Breast epithelium (tissue), 4 donors: Measurements from ENCODE around the gene NR5A1. TPM values are rescaled to one million over a fixed set of nuclear protein-coding genes. Genes with fewer than 3 reads are reported as not detected.

Experiments used
- DNase-seq, 2 donors: peaks; one replicate each; pipeline ENCODE4 v3.0.0-alpha.2; 2019; ENCODE audit warnings: low spot score in 2 of 2
- H3K27ac ChIP-seq, 2 donors: fragments of 200-600 bp; sonication (generic) in 1 of 2; one replicate each; pipeline ENCODE4 v1.5.1; 2016 to 2019; ENCODE audit warnings: mild to moderate bottlenecking in 1 of 2
- H3K27me3 ChIP-seq, 2 donors: fragments of 200-600 bp; sonication (generic) in 1 of 2; one replicate each; pipeline versions ENCODE4 v1.5.1 to v1.6.0; 2017 to 2019; ENCODE audit warnings: control low read depth in 1 of 2, mild to moderate bottlenecking in 1 of 2
- H3K36me3 ChIP-seq: fragments of 200-600 bp; one replicate; pipeline ENCODE4 v1.5.1; 2019
- H3K4me1 ChIP-seq, 2 donors: fragments of 200-600 bp; sonication (generic); one replicate each; pipeline ENCODE4 v1.5.1; 2016 to 2019; ENCODE audit warnings: control low read depth in 1 of 2
- H3K4me3 ChIP-seq, 3 donors: fragments of 200-600 bp; sonication (generic); 1 replicate in 2 of 3; 2 replicates in 1 of 3; pipeline ENCODE4 v1.5.1; 2016 to 2019; ENCODE audit warnings: mild to moderate bottlenecking in 3 of 3, moderate library complexity in 2 of 3
- H3K9me3 ChIP-seq, 2 donors: fragments of 200-600 bp; sonication (generic) in 1 of 2; one replicate each; pipeline ENCODE4 v1.5.1; 2016 to 2019; ENCODE audit warnings: control low read depth in 1 of 2
- POLR2A ChIP-seq: fragments of 450-650 bp; IDR thresholded peaks from one replicate; pipeline ENCODE4 v1.6.1; 2016; ENCODE audit warnings: antibody characterized with exemption, mild to moderate bottlenecking, moderate library complexity
- POLR2AphosphoS5 ChIP-seq, 3 donors: sonication (generic); formaldehyde crosslinking; IDR thresholded peaks; one replicate each; pipeline ENCODE4 v1.6.1; 2017; ENCODE audit warnings: antibody characterized with exemption in 3 of 3
- intact Hi-C: fragments of 100-400 bp; cut with DNase I; formaldehyde crosslinking; loops from one replicate; pipeline ENCODE4 v1.15.1; 2023; ENCODE audit warnings: low total_unique reads
- total RNA-seq, 3 donors: library from RNA; depleted of rRNA; stranded (reverse); fragments of >200 nt; gene quantifications; one replicate each; pipeline ENCODE4 v1.1.0, GENCODE V29; 2016
- TF ChIP-seq, protein P1 (sequence below), 3 donors: fragments of 450-650 bp; IDR thresholded peaks; one replicate each; pipeline ENCODE4 v1.5.1; 2016 to 2017; ENCODE audit warnings: antibody characterized with exemption in 3 of 3, mild to moderate bottlenecking in 3 of 3, moderate library complexity in 3 of 3

Gene NR5A1
- total RNA-seq = not detected

DNA sequence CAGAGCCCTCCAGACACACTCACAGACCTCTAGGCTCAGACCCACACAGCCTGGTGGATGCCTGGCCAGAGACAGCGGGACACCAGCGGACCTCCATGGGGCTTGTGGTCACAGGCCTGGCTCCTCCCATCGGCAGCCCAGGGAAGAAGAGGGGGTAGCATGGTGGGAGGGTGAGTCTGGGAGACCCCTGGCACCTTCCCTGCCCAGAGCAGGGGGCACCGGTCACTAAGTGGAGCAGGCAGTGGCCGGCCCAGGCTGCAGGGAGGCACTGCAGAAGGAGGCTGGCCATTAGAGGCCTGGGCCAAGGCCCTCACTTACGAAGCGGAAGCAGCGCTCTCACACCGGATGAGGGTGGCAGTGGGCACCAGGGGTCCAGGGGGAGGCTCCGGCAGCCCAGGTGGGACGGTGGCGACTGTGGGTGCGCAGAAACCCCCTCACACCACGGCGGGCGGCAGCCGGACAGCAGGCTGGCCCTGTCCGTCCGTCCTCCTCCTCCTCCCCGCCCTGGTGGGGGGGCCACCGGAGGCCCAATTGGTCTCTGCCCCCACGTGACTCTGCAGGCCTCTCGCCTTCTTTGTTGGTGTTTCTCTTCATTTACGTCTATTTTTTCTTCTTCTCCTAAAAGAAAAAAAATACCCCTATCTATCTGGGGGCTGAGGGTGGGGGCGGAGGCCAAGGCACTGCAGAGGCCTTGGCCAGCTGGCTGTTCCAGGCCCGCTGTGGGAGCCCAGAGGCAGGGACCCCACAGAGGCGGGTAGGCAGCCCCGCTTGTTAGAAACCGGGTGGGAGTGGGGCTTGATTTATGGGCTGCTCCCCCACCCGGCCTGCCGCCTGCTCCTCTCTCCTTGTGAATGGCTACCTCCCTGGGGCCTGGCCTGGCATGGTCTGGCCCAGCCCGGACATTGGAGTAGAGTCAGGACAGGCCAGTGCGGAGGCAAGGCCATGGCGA is at the start of gene NR5A1:
TSS of gene NR5A1 (minus strand) at position 469 of the 949 bp plus-strand sequence. CDS start 4,004 bp downstream, outside the sequence.
- Histone ChIP-seq H3K36me3 (no peaks in the 10 kb centered on the region), H3K27me3 (peaks cover 6 to 33% of the 10 kb centered on the region in 2 donors), H3K27ac (no peak within 1 kb of the TSS), H3K9me3 (no peaks in the 10 kb centered on the region), H3K4me3 (no peak within 1 kb of the TSS), H3K4me1 (peaks cover 0 to 5% of the 10 kb centered on the region in 2 donors)
- DNase-seq = no peak
- intact Hi-C loops = loop anchor here (10.0 kb wide), 1 partner anchor 892 kb away; no protein-coding TSS in a partner anchor
- TF ChIP-seq, protein P1, sequence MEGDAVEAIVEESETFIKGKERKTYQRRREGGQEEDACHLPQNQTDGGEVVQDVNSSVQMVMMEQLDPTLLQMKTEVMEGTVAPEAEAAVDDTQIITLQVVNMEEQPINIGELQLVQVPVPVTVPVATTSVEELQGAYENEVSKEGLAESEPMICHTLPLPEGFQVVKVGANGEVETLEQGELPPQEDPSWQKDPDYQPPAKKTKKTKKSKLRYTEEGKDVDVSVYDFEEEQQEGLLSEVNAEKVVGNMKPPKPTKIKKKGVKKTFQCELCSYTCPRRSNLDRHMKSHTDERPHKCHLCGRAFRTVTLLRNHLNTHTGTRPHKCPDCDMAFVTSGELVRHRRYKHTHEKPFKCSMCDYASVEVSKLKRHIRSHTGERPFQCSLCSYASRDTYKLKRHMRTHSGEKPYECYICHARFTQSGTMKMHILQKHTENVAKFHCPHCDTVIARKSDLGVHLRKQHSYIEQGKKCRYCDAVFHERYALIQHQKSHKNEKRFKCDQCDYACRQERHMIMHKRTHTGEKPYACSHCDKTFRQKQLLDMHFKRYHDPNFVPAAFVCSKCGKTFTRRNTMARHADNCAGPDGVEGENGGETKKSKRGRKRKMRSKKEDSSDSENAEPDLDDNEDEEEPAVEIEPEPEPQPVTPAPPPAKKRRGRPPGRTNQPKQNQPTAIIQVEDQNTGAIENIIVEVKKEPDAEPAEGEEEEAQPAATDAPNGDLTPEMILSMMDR (IDR thresholded peaks at IDR 0.05) = no peak
- TF ChIP-seq POLR2A (no peak), POLR2AphosphoS5 (IDR thresholded peaks at IDR 0.05) (no peak)

DNA sequence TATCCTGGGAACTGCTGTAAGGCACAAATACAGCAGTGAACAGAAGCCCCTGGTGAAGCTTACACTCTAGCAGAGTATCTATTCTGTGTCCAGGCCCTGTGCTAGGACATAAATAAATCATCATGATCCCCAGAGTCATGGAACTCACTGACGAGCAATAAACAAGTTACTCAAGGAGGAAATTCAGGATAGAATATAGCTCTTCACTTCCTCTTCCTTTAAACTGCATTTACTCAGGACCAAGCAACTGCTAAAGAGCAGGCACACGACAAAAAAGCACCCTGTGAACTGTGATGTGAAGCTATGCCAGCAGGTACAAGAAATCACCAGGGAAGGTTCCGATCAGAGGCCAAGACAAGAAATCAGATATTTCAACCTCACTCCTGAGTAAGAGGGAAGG is 47.8 kb upstream of the NR5A1 start:
- TF ChIP-seq POLR2AphosphoS5 (IDR thresholded peaks at IDR 0.05) = no peak
- no peak for TF ChIP-seq POLR2A
- TF ChIP-seq, protein P1 (IDR thresholded peaks at IDR 0.05) = no peak
- Histone ChIP-seq H3K27me3 (no peaks in the 10 kb centered on the region), H3K27ac (no peak overlapping the region), H3K9me3 (no peaks in the 10 kb centered on the region), H3K4me3 (no peak overlapping the region), H3K4me1 (no peaks in the 10 kb centered on the region), H3K36me3 (no peaks in the 10 kb centered on the region)
- intact Hi-C loops = loop anchor here (10.0 kb wide), 1 partner anchor 210 kb away; no protein-coding TSS in a partner anchor
- no peak for DNase-seq

DNA sequence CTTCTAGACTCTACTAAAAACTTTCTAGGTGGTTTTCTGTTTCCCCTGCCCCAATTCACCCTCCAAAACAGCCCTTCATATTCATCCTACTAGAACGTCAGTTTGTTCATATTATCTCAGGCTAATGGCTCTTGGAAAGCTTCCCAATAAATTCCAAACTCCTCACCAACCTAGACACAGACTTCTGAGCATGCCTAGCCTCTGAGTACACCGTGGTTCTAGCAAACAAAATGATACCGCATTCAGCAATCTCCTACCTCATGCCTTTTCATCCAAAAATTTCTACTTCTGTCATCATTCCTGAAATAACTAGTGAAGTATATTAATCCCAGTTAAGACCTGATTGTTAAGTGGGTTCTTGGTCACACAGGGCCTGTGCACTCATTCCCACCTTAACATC is 46.5 kb upstream of the NR5A1 start:
- no peak for DNase-seq
- TF ChIP-seq POLR2AphosphoS5 (IDR thresholded peaks at IDR 0.05) (no peak), POLR2A (no peak)
- TF ChIP-seq, protein P1 (IDR thresholded peaks at IDR 0.05) = no peak
- Histone ChIP-seq H3K27me3 (no peaks in the 10 kb centered on the region), H3K36me3 (no peaks in the 10 kb centered on the region), H3K9me3 (no peaks in the 10 kb centered on the region), H3K4me1 (no peaks in the 10 kb centered on the region), H3K27ac (no peak overlapping the region), H3K4me3 (no peak overlapping the region)
- intact Hi-C loops = loop anchor here (10.0 kb wide), 1 partner anchor 209 kb away; no protein-coding TSS in a partner anchor

DNA sequence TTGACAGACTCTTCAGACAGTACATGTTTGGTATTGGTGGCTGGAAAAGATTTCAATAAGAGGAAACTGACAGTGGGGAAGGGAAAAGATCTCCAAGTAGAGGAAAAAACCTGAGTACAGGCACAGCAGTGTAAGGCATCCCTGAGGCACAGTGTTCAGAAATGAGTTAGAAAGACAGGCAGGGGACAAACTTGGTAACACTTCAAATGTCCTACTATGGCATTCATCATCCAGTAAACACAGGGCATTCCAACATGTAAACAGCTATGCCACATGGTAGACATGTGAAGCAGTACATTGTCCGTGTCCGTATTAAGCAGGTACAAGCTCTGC is 45.0 kb upstream of the NR5A1 start:
- no peak overlapping the region for H3K4me3 ChIP-seq
- H3K36me3 ChIP-seq = no peaks in the 10 kb centered on the region
- no peaks in the 10 kb centered on the region for H3K4me1 ChIP-seq
- H3K27me3 ChIP-seq = no peaks in the 10 kb centered on the region
- no peaks in the 10 kb centered on the region for H3K9me3 ChIP-seq
- no peak for DNase-seq
- H3K27ac ChIP-seq = no peak overlapping the region
- intact Hi-C loops = loop anchor here (10.0 kb wide), 1 partner anchor 207 kb away; no protein-coding TSS in a partner anchor
- TF ChIP-seq POLR2AphosphoS5 (IDR thresholded peaks at IDR 0.05) (no peak), POLR2A (no peak)
- TF ChIP-seq, protein P1 (IDR thresholded peaks at IDR 0.05) = no peak
